Glutamatergic neuron (in vitro differentiated cells): ENCODE results near the gene PPM1L. TPM values are rescaled to one million over a fixed set of nuclear protein-coding genes. Genes with fewer than 3 reads are reported as not detected.

Experiments used
- DNase-seq: peaks from one replicate; pipeline ENCODE4 v3.0.0; 2022
- H3K27ac Mint-ChIP-seq: one replicate; pipeline ENCODE4 v1.8.0; 2020; ENCODE audit warnings: mild to moderate bottlenecking, mixed read lengths, inconsistent platforms; ENCODE audit not compliant: unreplicated experiment
- H3K27me3 Mint-ChIP-seq: one replicate; pipeline ENCODE4 v1.8.0; 2020; ENCODE audit warnings: mild to moderate bottlenecking, moderate library complexity, mixed read lengths, inconsistent platforms; ENCODE audit not compliant: unreplicated experiment
- H3K36me3 Mint-ChIP-seq: one replicate; pipeline ENCODE4 v1.8.0; 2020; ENCODE audit warnings: mild to moderate bottlenecking, mixed read lengths, inconsistent platforms; ENCODE audit not compliant: unreplicated experiment
- H3K4me1 Mint-ChIP-seq: one replicate; pipeline ENCODE4 v1.8.0; 2020; ENCODE audit warnings: mild to moderate bottlenecking, low read depth, mixed read lengths, inconsistent platforms; ENCODE audit not compliant: unreplicated experiment
- H3K4me3 Mint-ChIP-seq: one replicate; pipeline ENCODE4 v1.8.0; 2020; ENCODE audit warnings: mild to moderate bottlenecking, mixed read lengths, inconsistent platforms; ENCODE audit not compliant: unreplicated experiment
- H3K9me3 Mint-ChIP-seq: one replicate; pipeline ENCODE4 v1.8.0; 2020; ENCODE audit warnings: mild to moderate bottlenecking, moderate library complexity, mixed read lengths, inconsistent platforms; ENCODE audit not compliant: unreplicated experiment
- CTCF ChIP-seq: fragments of 200-600 bp; sonication (generic); IDR thresholded peaks from one replicate; pipeline ENCODE4 v1.5.0; 2021; ENCODE audit not compliant: partially characterized antibody, unreplicated experiment
- total RNA-seq: library from RNA; stranded (reverse); fragmentation: NEBNext Ultra II Directional; extraction: Animal tissue kit (Norgen Biotek cat#: 25700); gene quantifications from one replicate; pipeline ENCODE4 v1.2.1, GENCODE V29; 2021; ENCODE audit not compliant: unreplicated experiment

The PPM1L gene
- total RNA-seq, 1 donor from 2014 or later: 81.4 TPM

DNA sequence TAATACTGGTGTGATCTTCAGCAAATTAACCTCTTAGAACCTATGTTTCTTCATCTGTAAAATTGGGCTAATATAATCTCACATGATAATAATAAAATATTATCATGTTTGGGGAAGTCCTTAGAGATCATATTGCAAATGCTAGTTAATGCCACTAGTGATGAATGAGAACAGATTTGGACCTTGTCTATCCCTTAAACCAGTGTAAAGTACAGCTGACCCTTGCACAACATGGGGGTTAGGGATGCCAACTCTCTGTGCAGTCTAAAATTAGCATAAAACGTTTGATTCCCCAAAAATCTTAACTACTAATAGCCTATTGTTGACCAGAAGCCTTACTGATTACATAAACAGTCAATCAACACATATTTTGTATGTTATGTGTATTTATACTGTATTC lies 207.9 kb downstream of the PPM1L start:
- Mint-ChIP-seq H3K27me3 (no peaks in the 10 kb centered on the region), H3K27ac (no peak overlapping the region), H3K4me3 (no peak overlapping the region), H3K36me3 (peaks cover 4% of the 10 kb centered on the region), H3K9me3 (peaks cover 2% of the 10 kb centered on the region), H3K4me1 (peaks cover 13% of the 10 kb centered on the region)
- no peak for TF ChIP-seq CTCF
- no peak for DNase-seq

- no peaks in the 10 kb centered on the region for H3K27me3 Mint-ChIP-seq
- H3K9me3 Mint-ChIP-seq: peaks cover 2% of the 10 kb centered on the region
- TF ChIP-seq CTCF: no peak
- H3K4me3 Mint-ChIP-seq: no peak overlapping the region
- DNase-seq: no peak
- H3K27ac Mint-ChIP-seq: peak overlapping the region; percentile 72
- peaks cover 9% of the 10 kb centered on the region for H3K36me3 Mint-ChIP-seq
- H3K4me1 Mint-ChIP-seq: peaks cover 18% of the 10 kb centered on the region
Observed at GRCh38 chr3:160968761-160969160, 212.7 kb downstream of the PPM1L start.

GRCh38 chr3:160973067-160973809 lies 217.2 kb downstream of the PPM1L start:
- Mint-ChIP-seq H3K4me3 (no peak overlapping the region), H3K9me3 (peaks cover 4% of the 10 kb centered on the region), H3K4me1 (peaks cover 11% of the 10 kb centered on the region), H3K27ac (no peak overlapping the region), H3K27me3 (no peaks in the 10 kb centered on the region), H3K36me3 (peaks cover 4% of the 10 kb centered on the region)
- DNase-seq: no peak
- no peak for TF ChIP-seq CTCF

DNA sequence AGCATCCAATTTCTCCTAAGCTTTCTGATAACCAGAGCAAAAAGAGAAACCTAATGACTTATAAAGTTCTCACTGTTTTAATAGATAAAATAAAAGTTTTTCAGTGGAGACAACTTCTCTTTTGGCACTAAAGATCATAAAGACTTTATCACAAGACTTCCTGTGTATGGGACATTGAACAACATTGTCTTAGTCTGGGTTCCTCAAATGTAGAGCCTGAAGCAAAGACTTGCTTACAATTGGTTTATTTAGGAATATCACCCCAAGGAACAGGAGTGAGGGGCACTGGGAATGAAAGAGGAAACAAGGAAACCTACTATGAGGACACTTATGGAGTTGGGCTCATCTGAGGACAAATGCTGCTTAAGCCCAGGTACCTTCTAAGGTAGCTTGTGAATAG lies 221.7 kb downstream of the PPM1L start:
- no peak for TF ChIP-seq CTCF
- Mint-ChIP-seq H3K36me3 (peaks cover 10% of the 10 kb centered on the region), H3K27ac (no peak overlapping the region), H3K4me1 (no peaks in the 10 kb centered on the region), H3K27me3 (no peaks in the 10 kb centered on the region), H3K4me3 (no peak overlapping the region), H3K9me3 (peaks cover 2% of the 10 kb centered on the region)
- DNase-seq: no peak

GRCh38 chr3:160980740-160981139 lies 224.7 kb downstream of the PPM1L start:
- H3K4me3 Mint-ChIP-seq: no peak overlapping the region
- H3K27me3 Mint-ChIP-seq: no peaks in the 10 kb centered on the region
- H3K4me1 Mint-ChIP-seq: no peaks in the 10 kb centered on the region
- H3K36me3 Mint-ChIP-seq: peaks cover 15% of the 10 kb centered on the region
- no peak for DNase-seq
- no peak for TF ChIP-seq CTCF
- no peak overlapping the region for H3K27ac Mint-ChIP-seq
- H3K9me3 Mint-ChIP-seq: peaks cover 5% of the 10 kb centered on the region
